Astrocyte (in vitro differentiated cells and primary cell): ENCODE data around the gene NLGN1.

ENCODE experiments used
- EZH2 ChIP-seq: IDR thresholded peaks from 2 replicates; pipeline ENCODE4 v1.6.1; 2012; ENCODE audit warnings: mild to moderate bottlenecking, low read length, inconsistent platforms; ENCODE audit not compliant: insufficient read depth
- TF ChIP-seq, protein P1 (sequence below): IDR thresholded peaks from 2 replicates; pipeline ENCODE4 v1.5.1; 2011; ENCODE audit warnings: low read depth, mild to moderate bottlenecking, inconsistent platforms, low read length, moderate library complexity; ENCODE audit not compliant: insufficient read depth

DNA sequence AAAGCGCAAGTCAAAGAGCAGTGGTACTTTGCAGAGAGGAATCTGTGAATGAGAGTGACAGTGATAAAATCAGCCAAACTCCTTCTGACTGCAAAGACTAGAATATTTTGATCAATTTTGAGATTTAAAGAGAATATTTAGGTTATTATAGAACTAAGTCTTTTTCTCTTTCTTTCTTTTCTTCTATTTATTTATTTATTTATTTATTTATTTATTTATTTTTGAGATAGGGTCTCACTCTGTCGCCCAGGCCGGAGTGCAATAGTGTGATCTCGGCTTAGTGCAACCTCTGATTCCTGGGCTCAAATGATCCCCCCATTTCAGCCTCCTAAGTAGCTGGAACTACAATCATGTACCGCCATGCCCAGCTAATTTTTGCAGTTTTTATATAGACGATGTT lies 857.9 kb downstream of the NLGN1 start:
- TF ChIP-seq EZH2 = no peak
- TF ChIP-seq, protein P1, sequence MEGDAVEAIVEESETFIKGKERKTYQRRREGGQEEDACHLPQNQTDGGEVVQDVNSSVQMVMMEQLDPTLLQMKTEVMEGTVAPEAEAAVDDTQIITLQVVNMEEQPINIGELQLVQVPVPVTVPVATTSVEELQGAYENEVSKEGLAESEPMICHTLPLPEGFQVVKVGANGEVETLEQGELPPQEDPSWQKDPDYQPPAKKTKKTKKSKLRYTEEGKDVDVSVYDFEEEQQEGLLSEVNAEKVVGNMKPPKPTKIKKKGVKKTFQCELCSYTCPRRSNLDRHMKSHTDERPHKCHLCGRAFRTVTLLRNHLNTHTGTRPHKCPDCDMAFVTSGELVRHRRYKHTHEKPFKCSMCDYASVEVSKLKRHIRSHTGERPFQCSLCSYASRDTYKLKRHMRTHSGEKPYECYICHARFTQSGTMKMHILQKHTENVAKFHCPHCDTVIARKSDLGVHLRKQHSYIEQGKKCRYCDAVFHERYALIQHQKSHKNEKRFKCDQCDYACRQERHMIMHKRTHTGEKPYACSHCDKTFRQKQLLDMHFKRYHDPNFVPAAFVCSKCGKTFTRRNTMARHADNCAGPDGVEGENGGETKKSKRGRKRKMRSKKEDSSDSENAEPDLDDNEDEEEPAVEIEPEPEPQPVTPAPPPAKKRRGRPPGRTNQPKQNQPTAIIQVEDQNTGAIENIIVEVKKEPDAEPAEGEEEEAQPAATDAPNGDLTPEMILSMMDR = no peak
